Spleen (tissue), 11 donors: ENCODE results near the gene CCRL2. TPM values are rescaled to one million over a fixed set of nuclear protein-coding genes. Genes with fewer than 3 reads are reported as not detected.
A peak's percentile ranks its signal among the peaks of the same experiment; 100 is the strongest.
"Not testable (repeated sequence)": the region's sequence is repeated elsewhere in the genome, so short reads cannot be mapped to it uniquely, and the experiment has no call there.

Experiments
- DNase-seq: peaks from one replicate; pipeline ENCODE4 v3.0.0-alpha.2; 2020
- H3K27ac ChIP-seq, 8 donors: fragments of 200-600 bp; sonication (generic) in 7 of 8; 1 replicate in 4 of 8; 2 replicates in 4 of 8; pipeline versions ENCODE4 v1.5.0 to v1.8.0; 2016 to 2021; ENCODE audit warnings: inconsistent platforms in 4 of 8, mild to moderate bottlenecking in 4 of 8, moderate library complexity in 1 of 8
- H3K27me3 ChIP-seq, 7 donors: fragments of 200-600 bp; sonication (generic) in 6 of 7; replicated peaks in 1 of 7; 1 replicate in 4 of 7; 2 replicates in 3 of 7; pipeline versions ENCODE4 v1.5.0 to v1.8.0; 2016 to 2021; ENCODE audit warnings: inconsistent platforms in 3 of 7, mild to moderate bottlenecking in 1 of 7
- H3K36me3 ChIP-seq, 6 donors: fragments of 200-600 bp; sonication (generic) in 5 of 6; 1 replicate in 4 of 6; 2 replicates in 2 of 6; pipeline versions ENCODE4 v1.5.0 to v1.8.0; 2016 to 2021; ENCODE audit warnings: inconsistent platforms in 2 of 6
- H3K4me1 ChIP-seq, 6 donors: fragments of 200-600 bp; sonication (generic) in 5 of 6; 1 replicate in 3 of 6; 2 replicates in 3 of 6; pipeline versions ENCODE4 v1.5.0 to v1.8.0; 2016 to 2021; ENCODE audit warnings: inconsistent platforms in 3 of 6
- H3K4me3 ChIP-seq, 8 donors: fragments of 200-600 bp; sonication (generic) in 7 of 8; 1 replicate in 4 of 8; 2 replicates in 4 of 8; pipeline versions ENCODE4 v1.5.0 to v1.8.0; 2016 to 2021; ENCODE audit warnings: inconsistent platforms in 4 of 8, mild to moderate bottlenecking in 4 of 8, moderate library complexity in 2 of 8
- H3K9me3 ChIP-seq, 8 donors: fragments of 200-600 bp; sonication (generic) in 7 of 8; 1 replicate in 4 of 8; 2 replicates in 4 of 8; pipeline versions ENCODE4 v1.5.0 to v1.8.0; 2016 to 2021; ENCODE audit warnings: inconsistent platforms in 4 of 8
- CTCF ChIP-seq, 11 experiments: fragments of 200-600 bp in 7 of 11; fragments of 450-650 bp in 4 of 11; sonication (generic) in 4 of 11; IDR thresholded peaks in 8 of 11; conservative IDR thresholded peaks in 3 of 11; 1 replicate in 7 of 11; 2 replicates in 4 of 11; pipeline versions ENCODE4 v1.4.0 to v1.8.0; 2016 to 2021; ENCODE audit warnings: antibody characterized with exemption in 11 of 11, inconsistent platforms in 4 of 11, mild to moderate bottlenecking in 1 of 11
- POLR2A ChIP-seq, 3 donors: fragments of 450-650 bp; IDR thresholded peaks; one replicate each; pipeline ENCODE4 v1.5.1; 2017; ENCODE audit warnings: antibody characterized with exemption in 3 of 3, mild to moderate bottlenecking in 1 of 3
- POLR2AphosphoS5 ChIP-seq, 3 donors: sonication (generic); formaldehyde crosslinking; IDR thresholded peaks; one replicate each; pipeline ENCODE4 v1.5.1; 2017; ENCODE audit warnings: antibody characterized with exemption in 3 of 3
- WGBS, 5 donors: extraction: QIAGEN DNeasy Blood & Tissue Kit in 3 of 5; methylation state at CpG; one replicate each; pipeline versions ENCODE4 v1.1.5 to v1.1.7; 2013 to 2018; 5-methylcytosine and 5-hydroxymethylcytosine counted together
- intact Hi-C: fragments of 100-400 bp; cut with DNase I; formaldehyde crosslinking; loops from one replicate; pipeline ENCODE4 v1.15.0; 2023; ENCODE audit warnings: low total_unique reads
- polyA plus RNA-seq, 3 donors: library from polyadenylated mRNA; stranded (reverse); fragments of 200-250 nt; gene quantifications; one replicate each; pipeline ENCODE4 v1.2.1, GENCODE V29; 2013
- total RNA-seq, 7 donors: library from RNA; depleted of rRNA in 3 of 7; stranded (reverse); fragments of >200 nt in 3 of 7; fragmentation: NEBNext Ultra II Directional in 4 of 7; extraction: Animal tissue kit (Norgen Biotek cat#: 25700) in 4 of 7; gene quantifications; one replicate each; pipeline versions ENCODE4 v1.1.0 to v1.2.1, GENCODE V29; 2016 to 2021
- donor health status: healthy with polysubstance abuse.
- donor health status: DM: no; HTN: no; CAD: no; lungs with moderate emphysema.
- donor health status: DM: no; HTN: no; CAD: no.
- donor health status: Bipolar disorder and iron deficiency.
- donor health status: healthy.
- donor health status: DM: no; HTN: no; CAD: no.
- donor health status: DM: yes; HTN: yes; CAD: no.

Gene CCRL2
- total and polyA plus RNA-seq, 10 donors = 4.8 to 21.7 (median 13.3) TPM

GRCh38 chr3:46389306-46389705 lies 17.8 kb upstream of the CCRL2 start:
- no peaks in the 10 kb centered on the region for H3K27me3 ChIP-seq
- no peak overlapping the region for H3K4me3 ChIP-seq
- 81 to 95% (median 86%) methylated on average over 6 of the region's 6 CpGs for WGBS, 5 donors
- TF ChIP-seq POLR2AphosphoS5 (IDR thresholded peaks at IDR 0.05) (no peak), CTCF (IDR thresholded peaks at IDR 0.05 in 8 of 11, conservative IDR thresholded peaks at IDR 0.05 in 3 of 11) (no peak), POLR2A (IDR thresholded peaks at IDR 0.05) (no peak)
- intact Hi-C loops = no loop called here
- peaks cover 0 to 30% (median 20%) of the 10 kb centered on the region in 6 donors for H3K4me1 ChIP-seq
- no peaks in the 10 kb centered on the region for H3K36me3 ChIP-seq
- no peak overlapping the region for H3K27ac ChIP-seq
- H3K9me3 ChIP-seq = peaks cover 0 to 8% (median 0%) of the 10 kb centered on the region in 8 donors
- DNase-seq = no peak

DNA sequence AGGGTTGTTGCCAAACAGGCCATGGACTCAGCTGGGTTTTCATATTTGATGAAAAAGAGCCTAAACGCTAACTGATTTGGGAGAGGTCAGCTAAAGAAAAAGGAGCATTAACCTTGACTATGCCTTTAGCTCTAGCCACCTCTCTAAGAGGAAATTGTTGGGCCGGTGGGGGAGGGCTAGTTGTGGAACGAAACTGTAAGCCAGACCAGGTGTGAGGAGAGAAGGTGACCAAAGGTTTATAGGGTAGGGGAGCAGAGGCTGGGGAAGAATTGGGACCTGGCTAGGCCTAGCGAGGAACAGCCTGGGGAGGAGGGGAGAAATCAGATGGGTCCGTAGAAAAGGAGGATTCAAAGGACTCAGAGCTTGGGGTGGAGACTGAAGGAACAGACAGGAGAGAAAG lies 15.5 kb upstream of the CCRL2 start:
- H3K27me3 ChIP-seq, H3K36me3 ChIP-seq, H3K4me3 ChIP-seq, intact Hi-C loops, DNase-seq, H3K27ac ChIP-seq, H3K9me3 ChIP-seq: not testable (repeated sequence)
- 89 to 92% (median 91%) methylated on average over 5 of the region's 5 CpGs for WGBS, 5 donors
- H3K4me1 ChIP-seq = peaks cover 0 to 35% (median 23%) of the 10 kb centered on the region in 6 donors

DNA sequence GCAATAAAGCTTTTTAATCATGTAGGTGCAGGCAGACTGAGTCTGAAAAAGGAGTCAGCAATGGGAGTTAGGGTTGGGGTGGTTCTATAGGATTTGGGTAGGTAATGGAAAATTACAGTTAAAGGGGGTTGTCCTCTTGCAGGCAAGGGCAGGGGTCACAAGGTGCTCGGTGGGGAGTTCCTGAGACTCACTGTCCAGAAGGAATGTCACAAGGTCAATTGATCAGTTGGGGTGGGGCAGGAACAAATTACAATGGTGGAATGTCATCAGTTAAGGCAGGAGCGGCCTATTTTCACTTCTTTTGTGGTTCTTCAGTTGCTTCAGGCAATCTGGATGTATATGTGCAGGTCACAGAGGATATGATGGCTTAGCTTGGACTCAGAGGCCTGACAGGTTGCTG lies 14.0 kb upstream of the CCRL2 start:
- no peaks in the 10 kb centered on the region for H3K36me3 ChIP-seq
- no peaks in the 10 kb centered on the region for H3K27me3 ChIP-seq
- H3K4me3 ChIP-seq = no peak overlapping the region
- intact Hi-C loops = no loop called here
- TF ChIP-seq POLR2AphosphoS5 (IDR thresholded peaks at IDR 0.05) = no peak
- no peak for TF ChIP-seq CTCF (IDR thresholded peaks at IDR 0.05 in 8 of 11, conservative IDR thresholded peaks at IDR 0.05 in 3 of 11)
- no peak for TF ChIP-seq POLR2A (IDR thresholded peaks at IDR 0.05)
- peaks cover 0 to 47% (median 25%) of the 10 kb centered on the region in 6 donors for H3K4me1 ChIP-seq
- 72 to 94% (median 86%) methylated on average over 2 of the region's 2 CpGs for WGBS, 5 donors
- H3K9me3 ChIP-seq = peaks cover 0 to 4% (median 0%) of the 10 kb centered on the region in 8 donors
- DNase-seq = no peak
- H3K27ac ChIP-seq = no peak overlapping the region

DNA sequence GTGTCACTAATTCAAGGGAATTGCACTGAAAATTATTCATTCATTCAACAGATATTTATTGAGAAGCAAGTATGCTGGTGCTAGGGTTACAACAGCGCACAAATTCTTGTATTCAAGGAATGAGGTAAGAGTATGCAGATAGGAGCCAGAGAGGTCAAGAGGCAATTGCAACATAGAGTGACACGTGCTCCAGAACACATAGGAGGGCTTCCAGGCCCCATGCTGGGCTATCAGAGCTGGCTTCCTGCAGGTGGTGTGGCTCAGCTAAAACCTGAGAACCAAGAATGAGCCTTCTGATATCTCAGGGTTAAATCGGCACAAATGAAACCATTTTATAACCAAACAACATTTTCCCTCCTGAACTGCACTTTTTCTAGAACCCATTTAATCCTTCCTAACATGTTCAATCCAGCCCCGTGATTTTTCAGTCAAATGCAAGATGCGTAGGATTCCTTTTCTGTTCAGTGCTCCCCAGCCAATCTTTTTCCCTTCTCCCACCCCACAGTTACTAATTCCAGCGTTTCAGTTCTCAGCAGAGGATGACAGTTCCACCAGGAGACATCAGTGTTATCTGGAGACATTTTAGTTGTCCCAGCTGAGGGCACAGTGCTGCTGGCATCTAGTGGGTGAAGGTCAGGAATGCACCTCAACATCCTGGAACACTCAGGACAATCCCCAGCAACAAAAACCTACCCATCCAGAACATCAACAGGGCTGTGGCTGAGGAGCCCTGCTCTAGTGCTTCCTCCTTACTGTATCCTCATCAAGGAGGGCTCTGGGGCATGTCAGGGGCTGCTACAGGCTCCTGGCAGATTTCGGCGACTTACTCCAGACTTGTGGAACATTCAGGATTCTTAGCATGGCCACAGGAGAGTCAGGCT lies 13.3 kb upstream of the CCRL2 start:
- no peaks in the 10 kb centered on the region for H3K9me3 ChIP-seq
- no peaks in the 10 kb centered on the region for H3K36me3 ChIP-seq
- DNase-seq = no peak
- WGBS, 5 donors = 69 to 78% (median 74%) methylated on average over 8 of the region's 8 CpGs
- TF ChIP-seq CTCF (IDR thresholded peaks at IDR 0.05 in 8 of 11, conservative IDR thresholded peaks at IDR 0.05 in 3 of 11) (no peak), POLR2AphosphoS5 (IDR thresholded peaks at IDR 0.05) (no peak), POLR2A (IDR thresholded peaks at IDR 0.05) (no peak)
- peaks cover 0 to 50% (median 25%) of the 10 kb centered on the region in 6 donors for H3K4me1 ChIP-seq
- peak overlapping the region in 2 of 8 donors; percentile 19 to 65 for H3K27ac ChIP-seq
- intact Hi-C loops = no loop called here
- no peaks in the 10 kb centered on the region for H3K27me3 ChIP-seq
- H3K4me3 ChIP-seq = no peak overlapping the region
